Measurements from ENCODE around the gene SUSD1.
A peak's percentile ranks its signal among the peaks of the same experiment; 100 is the strongest.
"Not testable (repeated sequence)": the region's sequence is repeated elsewhere in the genome, so short reads cannot be mapped to it uniquely, and the experiment has no call there.

The SUSD1 gene

GRCh38 chr9:112078432-112078831 is 96.7 kb downstream of the SUSD1 start:
- no peaks in the 10 kb centered on the region for H3K9me3 Mint-ChIP-seq
- peaks cover 30% of the 10 kb centered on the region for H3K4me1 Mint-ChIP-seq
- peaks cover 4% of the 10 kb centered on the region for H3K36me3 Mint-ChIP-seq
- no peak overlapping the region for H3K27ac Mint-ChIP-seq
- no peak overlapping the region for H3K4me3 Mint-ChIP-seq
- no peaks in the 10 kb centered on the region for H3K27me3 Mint-ChIP-seq

- Mint-ChIP-seq H3K4me1 (peaks cover 34% of the 10 kb centered on the region), H3K36me3 (peaks cover 4% of the 10 kb centered on the region), H3K9me3 (no peaks in the 10 kb centered on the region), H3K27me3 (no peaks in the 10 kb centered on the region), H3K27ac (peak overlapping the region; percentile 52), H3K4me3 (peak overlapping the region; percentile 40)
Observed at GRCh38 chr9:112076814-112077213, 98.3 kb downstream of the SUSD1 start.

DNA sequence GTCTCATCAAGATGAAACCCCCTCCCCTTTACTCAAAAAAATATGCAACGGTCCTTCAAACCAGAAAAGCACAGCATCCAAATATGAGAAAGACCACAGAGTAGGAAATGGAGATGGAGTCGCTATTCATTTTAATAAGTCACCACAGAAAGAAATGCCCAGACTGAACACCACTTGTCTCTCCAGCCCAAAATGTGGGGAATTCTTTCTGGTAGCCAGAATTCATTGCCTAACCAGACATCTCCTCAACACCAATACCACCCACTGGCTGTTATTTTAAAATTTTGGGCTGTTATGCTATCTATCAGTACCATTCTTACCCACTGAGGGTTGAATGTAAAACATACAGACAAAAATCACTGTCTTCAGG is 100.1 kb downstream of the SUSD1 start:
- Mint-ChIP-seq H3K4me3 (no peak overlapping the region), H3K27me3 (no peaks in the 10 kb centered on the region)

DNA sequence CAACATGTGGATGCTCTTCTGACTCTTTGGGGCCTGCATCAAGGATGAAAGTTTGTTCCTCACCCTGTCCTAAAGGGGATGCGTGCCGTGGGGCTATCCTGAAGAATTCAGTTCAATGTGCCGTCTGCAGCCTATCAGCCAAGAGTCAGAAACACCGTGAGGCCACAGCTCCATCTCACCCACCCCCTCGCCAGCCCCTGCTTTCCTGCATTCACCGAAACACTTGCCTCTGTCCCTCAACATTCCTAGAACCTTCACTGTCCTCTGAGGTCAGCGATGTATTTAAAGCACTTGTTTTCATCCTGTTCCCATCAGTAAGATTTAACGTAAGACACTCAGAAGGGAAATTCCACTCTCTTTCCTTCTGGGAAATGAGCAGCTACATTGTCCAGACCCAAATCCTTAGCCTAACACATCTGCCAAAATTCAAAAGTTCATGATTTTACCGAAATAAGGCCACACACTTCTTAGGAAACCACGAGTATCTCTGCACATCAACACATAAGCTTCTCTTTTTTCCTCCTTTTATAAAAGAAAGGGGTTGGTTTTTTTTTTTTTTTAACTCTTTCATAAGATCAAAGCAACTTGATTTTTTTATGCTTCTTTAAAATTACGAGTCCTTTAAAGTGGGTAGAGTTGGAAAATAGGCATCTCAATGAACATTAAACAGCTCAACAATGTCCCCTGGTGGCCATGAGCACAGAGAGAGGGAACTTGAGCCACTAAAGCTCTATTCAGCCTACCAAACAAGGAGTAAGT is 100.7 kb downstream of the SUSD1 start:
- Mint-ChIP-seq H3K4me1 (peaks cover 34% of the 10 kb centered on the region), H3K9me3 (no peaks in the 10 kb centered on the region), H3K27me3 (no peaks in the 10 kb centered on the region), H3K27ac (peak overlapping the region; percentile 80), H3K36me3 (peaks cover 5% of the 10 kb centered on the region), H3K4me3 (peak overlapping the region; percentile 81)

More for the DNA sequence above, 100.1 kb downstream of the SUSD1 start:
- Mint-ChIP-seq H3K27ac (peak overlapping the region; percentile 66), H3K9me3 (no peaks in the 10 kb centered on the region), H3K4me1 (peaks cover 34% of the 10 kb centered on the region), H3K36me3 (peaks cover 5% of the 10 kb centered on the region)

DNA sequence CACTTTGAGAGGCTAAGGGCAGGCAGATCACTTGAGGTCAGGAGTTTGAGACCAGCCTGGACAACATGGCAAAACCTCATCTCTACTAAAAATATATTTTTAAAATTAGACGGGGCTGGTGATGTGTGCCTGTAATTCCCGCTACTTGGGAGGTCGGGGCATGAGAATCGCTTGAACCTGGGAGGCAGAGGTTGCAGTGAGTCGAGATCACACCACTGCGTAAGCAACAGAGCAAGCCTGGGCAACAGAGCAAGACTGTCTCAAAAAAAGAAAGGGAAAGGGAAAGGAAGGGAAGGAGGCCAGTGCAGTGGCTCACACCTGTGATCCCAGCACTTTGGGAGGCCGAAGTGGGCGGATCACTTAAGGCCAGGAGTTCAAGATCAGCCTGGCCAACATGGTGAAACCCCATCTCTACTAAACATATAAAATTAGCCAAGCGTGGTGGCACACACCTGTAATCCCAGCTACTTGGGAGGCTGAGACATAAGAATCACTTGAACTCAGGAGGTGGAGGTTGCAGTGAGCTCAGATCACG is 101.4 kb downstream of the SUSD1 start:
- not testable (repeated sequence) for H3K27me3 Mint-ChIP-seq, H3K27ac Mint-ChIP-seq, H3K9me3 Mint-ChIP-seq, H3K36me3 Mint-ChIP-seq, H3K4me3 Mint-ChIP-seq
- peaks cover 34% of the 10 kb centered on the region for H3K4me1 Mint-ChIP-seq

GRCh38 chr9:112072721-112073638 is 102.1 kb downstream of the SUSD1 start:
- Mint-ChIP-seq H3K9me3 (no peaks in the 10 kb centered on the region), H3K4me3 (no peak overlapping the region), H3K4me1 (peaks cover 34% of the 10 kb centered on the region), H3K36me3 (peaks cover 5% of the 10 kb centered on the region), H3K27me3 (no peaks in the 10 kb centered on the region), H3K27ac (no peak overlapping the region)

- Mint-ChIP-seq H3K4me3 (no peak overlapping the region), H3K27ac (no peak overlapping the region), H3K9me3 (no peaks in the 10 kb centered on the region), H3K27me3 (no peaks in the 10 kb centered on the region), H3K4me1 (peaks cover 14% of the 10 kb centered on the region), H3K36me3 (peaks cover 5% of the 10 kb centered on the region)
Observed at GRCh38 chr9:112069318-112070169, 105.6 kb downstream of the SUSD1 start.

DNA sequence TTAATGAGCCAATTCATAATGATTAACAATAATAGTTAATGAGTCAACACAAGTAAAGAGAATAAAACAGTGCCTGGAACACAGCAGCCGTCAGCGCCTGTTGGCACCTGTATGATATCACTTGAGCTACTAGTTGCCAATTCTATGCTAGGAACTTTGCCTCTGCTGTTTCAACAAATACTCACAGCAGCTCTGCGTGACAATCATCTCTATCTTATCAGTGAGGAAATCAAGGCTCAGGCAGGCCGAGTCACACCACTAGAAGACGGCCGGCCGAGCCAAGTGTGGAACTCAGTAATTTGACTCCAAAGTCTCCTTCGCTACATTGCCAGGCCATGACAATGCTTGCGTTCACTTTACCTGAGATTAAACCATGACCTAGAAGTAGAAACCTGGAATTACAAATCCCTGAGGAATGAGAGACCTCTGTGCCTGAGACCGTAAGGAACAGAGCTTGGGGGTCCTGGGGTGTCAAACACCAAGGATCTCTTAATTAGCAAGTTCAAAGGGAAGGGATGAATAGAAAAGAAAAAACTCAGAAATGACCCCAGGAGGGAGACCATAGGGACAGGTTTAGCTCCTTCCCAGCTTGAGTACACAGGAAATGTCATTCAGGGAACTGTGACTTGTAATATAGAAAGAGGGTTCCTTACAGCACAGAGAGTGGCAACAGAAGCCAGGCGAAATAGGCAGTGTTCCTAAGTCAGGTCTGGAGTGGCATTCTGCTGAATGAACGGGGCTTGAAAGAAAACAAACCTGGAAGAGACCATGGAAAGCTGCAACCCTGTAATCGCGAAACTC is 109.1 kb downstream of the SUSD1 start:
- H3K27ac Mint-ChIP-seq = no peak overlapping the region
- peaks cover 4% of the 10 kb centered on the region for H3K36me3 Mint-ChIP-seq
- peaks cover 11% of the 10 kb centered on the region for H3K4me1 Mint-ChIP-seq
- no peak overlapping the region for H3K4me3 Mint-ChIP-seq
- H3K27me3 Mint-ChIP-seq = no peaks in the 10 kb centered on the region
- no peaks in the 10 kb centered on the region for H3K9me3 Mint-ChIP-seq

DNA sequence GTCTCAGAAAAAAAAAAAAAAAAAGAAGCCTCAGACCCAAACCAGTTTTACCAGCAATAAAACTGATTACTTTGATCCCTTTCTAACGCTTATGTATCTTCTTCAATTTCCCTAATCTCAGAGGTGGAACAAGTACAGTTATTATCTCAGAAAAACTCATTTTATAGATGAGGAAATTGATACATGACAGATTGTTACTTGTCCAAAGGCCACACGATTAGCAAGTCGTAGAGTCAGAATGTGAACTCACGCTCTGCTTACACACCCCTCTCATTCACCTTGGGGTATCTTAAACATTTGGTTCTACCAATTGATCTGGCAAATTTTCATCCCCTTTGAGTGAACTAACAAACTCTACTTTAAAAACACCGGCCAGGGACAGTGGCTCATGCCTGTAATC is 110.2 kb downstream of the SUSD1 start:
- H3K4me1 Mint-ChIP-seq = peaks cover 15% of the 10 kb centered on the region
- H3K27me3 Mint-ChIP-seq = no peaks in the 10 kb centered on the region
- no peak overlapping the region for H3K27ac Mint-ChIP-seq
- H3K36me3 Mint-ChIP-seq = no peaks in the 10 kb centered on the region
- H3K9me3 Mint-ChIP-seq = no peaks in the 10 kb centered on the region
- no peak overlapping the region for H3K4me3 Mint-ChIP-seq

GRCh38 chr9:112063586-112063985 is 111.5 kb downstream of the SUSD1 start:
- peaks cover 15% of the 10 kb centered on the region for H3K4me1 Mint-ChIP-seq

GRCh38 chr9:112063151-112063550 is 111.9 kb downstream of the SUSD1 start:
- peaks cover 15% of the 10 kb centered on the region for H3K4me1 Mint-ChIP-seq
- no peaks in the 10 kb centered on the region for H3K9me3 Mint-ChIP-seq
- no peak overlapping the region for H3K27ac Mint-ChIP-seq
- no peaks in the 10 kb centered on the region for H3K36me3 Mint-ChIP-seq
- H3K4me3 Mint-ChIP-seq = no peak overlapping the region
- no peaks in the 10 kb centered on the region for H3K27me3 Mint-ChIP-seq

More at GRCh38 chr9:112063586-112063985, 111.5 kb downstream of the SUSD1 start:
- Mint-ChIP-seq H3K27ac (no peak overlapping the region), H3K9me3 (no peaks in the 10 kb centered on the region), H3K27me3 (no peaks in the 10 kb centered on the region), H3K36me3 (no peaks in the 10 kb centered on the region), H3K4me3 (no peak overlapping the region)

DNA sequence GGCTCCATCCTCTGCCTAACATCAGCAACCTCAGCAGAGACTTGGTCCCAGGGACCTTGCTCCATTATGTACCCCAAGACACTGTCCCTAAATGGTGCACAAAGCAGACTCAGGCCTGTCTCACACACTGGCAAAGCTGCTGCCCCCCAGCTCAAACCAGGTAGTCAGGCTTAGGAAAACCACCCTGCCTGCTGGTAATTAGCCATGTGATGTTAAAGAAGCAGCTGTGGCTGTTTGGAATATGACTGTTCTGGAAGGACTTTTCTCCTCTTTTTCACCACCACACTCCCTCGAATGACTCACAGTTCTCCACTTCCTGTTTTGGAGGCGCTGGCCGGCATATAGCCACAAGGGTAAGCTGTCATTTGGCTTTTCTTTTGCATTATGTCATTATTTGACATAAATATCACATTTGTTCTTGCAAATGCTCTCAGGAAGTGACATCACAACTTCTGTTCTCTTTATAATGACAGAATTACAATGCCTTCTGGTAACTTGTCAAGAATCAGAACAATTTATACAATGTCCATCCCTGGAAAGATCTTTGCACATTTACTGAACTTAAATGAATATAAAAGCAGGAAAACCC is 113.9 kb downstream of the SUSD1 start:
- H3K36me3 Mint-ChIP-seq = peaks cover 6% of the 10 kb centered on the region
- H3K27ac Mint-ChIP-seq = no peak overlapping the region
- H3K27me3 Mint-ChIP-seq = no peaks in the 10 kb centered on the region

GRCh38 chr9:112059966-112060320 is 115.2 kb downstream of the SUSD1 start:
- H3K9me3 Mint-ChIP-seq = no peaks in the 10 kb centered on the region
- peaks cover 6% of the 10 kb centered on the region for H3K36me3 Mint-ChIP-seq
- no peak overlapping the region for H3K4me3 Mint-ChIP-seq
- peaks cover 37% of the 10 kb centered on the region for H3K4me1 Mint-ChIP-seq
- no peak overlapping the region for H3K27ac Mint-ChIP-seq
- no peaks in the 10 kb centered on the region for H3K27me3 Mint-ChIP-seq

More for the DNA sequence above, 113.9 kb downstream of the SUSD1 start:
- H3K9me3 Mint-ChIP-seq = no peaks in the 10 kb centered on the region
- peaks cover 29% of the 10 kb centered on the region for H3K4me1 Mint-ChIP-seq
- H3K4me3 Mint-ChIP-seq = no peak overlapping the region

Data from activated naive CD4-positive, alpha-beta T cell treated with anti-CD3 and anti-CD28 coated beads, Interleukin-2, amount 50 U/mL, for 24 hours (primary cell).